HepG2 (cell line): ENCODE measurements around the gene COX6B1. TPM values are rescaled to one million over a fixed set of nuclear protein-coding genes. Genes with fewer than 3 reads are reported as not detected.

Experiments used
- CAMTA2 ChIP-seq: sonication (generic); formaldehyde crosslinking; IDR thresholded peaks from 2 replicates; pipeline ENCODE4 v1.4.0; 2020; ENCODE audit warnings: mild to moderate bottlenecking, missing genetic modification reagents, borderline replicate concordance
- HHEX ChIP-seq: IDR thresholded peaks from 2 replicates; pipeline ENCODE4 v1.6.1; 2016; ENCODE audit warnings: control low read depth
- HOXA3 ChIP-seq: sonication (generic); formaldehyde crosslinking; IDR thresholded peaks from 2 replicates; pipeline ENCODE4 v1.5.0; 2020; ENCODE audit warnings: missing genetic modification reagents
- ISX ChIP-seq: sonication (generic); formaldehyde crosslinking; conservative IDR thresholded peaks from 2 replicates; pipeline ENCODE4 v1.5.0; 2020; ENCODE audit warnings: missing genetic modification reagents
- LCORL ChIP-seq, 2 experiments: fragments of 450-650 bp in 1 of 2; sonication (generic) in 1 of 2; formaldehyde crosslinking in 1 of 2; IDR thresholded peaks; 2 replicates each; pipeline versions ENCODE4 v1.5.0 to v1.6.1; 2017 to 2020; ENCODE audit warnings: antibody characterized with exemption in 1 of 2, missing genetic modification reagents in 1 of 2
- NCOR1 ChIP-seq: fragments of 200-600 bp; sonication (generic); IDR thresholded peaks from 2 replicates; pipeline ENCODE4 v1.7.0; 2017; ENCODE audit warnings: antibody characterized with exemption, low read length, borderline replicate concordance
- NKX3-1 ChIP-seq: sonication (generic); formaldehyde crosslinking; IDR thresholded peaks from 2 replicates; pipeline ENCODE4 v1.5.0; 2020; ENCODE audit warnings: missing genetic modification reagents
- NONO ChIP-seq, 2 experiments: fragments of 450-650 bp in 1 of 2; sonication (generic) in 1 of 2; formaldehyde crosslinking in 1 of 2; IDR thresholded peaks in 1 of 2; conservative IDR thresholded peaks in 1 of 2; 2 replicates each; pipeline versions ENCODE4 v1.6.1 to v1.8.0; 2017 to 2022; ENCODE audit warnings: mild to moderate bottlenecking in 1 of 2, missing genetic modification reagents in 1 of 2, moderate library complexity in 1 of 2
- PHF20 ChIP-seq: sonication (generic); formaldehyde crosslinking; IDR thresholded peaks from 2 replicates; pipeline ENCODE4 v1.5.0; 2020; ENCODE audit warnings: mild to moderate bottlenecking, missing genetic modification reagents
- SALL2 ChIP-seq: sonication (generic); formaldehyde crosslinking; IDR thresholded peaks from 2 replicates; pipeline ENCODE4 v1.8.1; 2023; ENCODE audit warnings: mild to moderate bottlenecking, missing genetic modification reagents, inconsistent platforms
- SAP130 ChIP-seq: IDR thresholded peaks from 2 replicates; pipeline ENCODE4 v1.6.1; 2016; ENCODE audit warnings: low read depth
- SMAD1 ChIP-seq: sonication (generic); formaldehyde crosslinking; IDR thresholded peaks from 2 replicates; pipeline ENCODE4 v1.4.0; 2020; ENCODE audit warnings: missing genetic modification reagents, low read depth, mild to moderate bottlenecking, borderline replicate concordance
- SOX6 ChIP-seq, 2 experiments: fragments of 450-650 bp in 1 of 2; sonication (generic) in 1 of 2; formaldehyde crosslinking in 1 of 2; IDR thresholded peaks; 2 replicates each; pipeline versions ENCODE4 v1.4.0 to v1.6.1; 2017 to 2020; ENCODE audit warnings: antibody characterized with exemption in 1 of 2, mild to moderate bottlenecking in 1 of 2, missing genetic modification reagents in 1 of 2
- ZBTB34 ChIP-seq: sonication (generic); formaldehyde crosslinking; IDR thresholded peaks from 2 replicates; pipeline ENCODE4 v1.8.0; 2022; ENCODE audit warnings: mild to moderate bottlenecking, missing genetic modification reagents
- ZFP1 ChIP-seq: IDR thresholded peaks from 2 replicates; pipeline ENCODE4 v1.6.1; 2016
- ZFX ChIP-seq: sonication (generic); formaldehyde crosslinking; IDR thresholded peaks from 2 replicates; pipeline ENCODE4 v1.4.0; 2020; ENCODE audit warnings: mild to moderate bottlenecking, low read depth, missing genetic modification reagents, moderate library complexity
- ZNF263 ChIP-seq: sonication (generic); formaldehyde crosslinking; IDR thresholded peaks from 2 replicates; pipeline ENCODE4 v1.4.0; 2020; ENCODE audit warnings: missing genetic modification reagents
- ZNF747 ChIP-seq: sonication (generic); formaldehyde crosslinking; IDR thresholded peaks from 2 replicates; pipeline ENCODE4 v1.8.1; 2023; ENCODE audit warnings: missing genetic modification reagents, mild to moderate bottlenecking, borderline replicate concordance
- ZNF749 ChIP-seq: sonication (generic); formaldehyde crosslinking; IDR thresholded peaks from 2 replicates; pipeline ENCODE4 v1.8.0; 2022; ENCODE audit warnings: mild to moderate bottlenecking, missing genetic modification reagents, moderate library complexity, borderline replicate concordance
- ZNF768 ChIP-seq: sonication (generic); formaldehyde crosslinking; IDR thresholded peaks from 2 replicates; pipeline ENCODE4 v1.4.0; 2020; ENCODE audit warnings: missing genetic modification reagents
- polyA plus RNA-seq, 8 experiments: library from polyadenylated mRNA; depleted of rRNA in 3 of 8; stranded (reverse) in 7 of 8; unstranded in 1 of 8; fragments of >200 nt; fragmentation: Illumina TruSeq in 4 of 8; extraction: Trizol in 4 of 8; gene quantifications; 2 replicates each; pipeline versions ENCODE4 v1.2.1 to v1.2.3, GENCODE V29; 2011 to 2016; ENCODE audit warnings: low read depth in 4 of 8, missing spikeins in 1 of 8, mixed read lengths in 1 of 8; ENCODE audit not compliant: insufficient read depth in 1 of 8
- total RNA-seq, 5 experiments: library from RNA; depleted of rRNA; stranded (reverse); fragments of >200 nt; fragmentation: Illumina TruSeq; extraction: Trizol; gene quantifications; 2 replicates each; pipeline ENCODE4 v1.2.3, GENCODE V29; 2016; ENCODE audit warnings: low read depth in 1 of 5
- TF ChIP-seq, protein P1 (sequence below): sonication (generic); formaldehyde crosslinking; conservative IDR thresholded peaks from 2 replicates; pipeline ENCODE4 v1.4.0; 2020; ENCODE audit warnings: missing genetic modification reagents
- TF ChIP-seq, protein P2 (sequence below): IDR thresholded peaks from 2 replicates; pipeline ENCODE4 v1.6.1; 2016; ENCODE audit warnings: low read depth
- TF ChIP-seq, protein P3 (sequence below): sonication (generic); formaldehyde crosslinking; IDR thresholded peaks from 2 replicates; pipeline ENCODE4 v1.4.0; 2020; ENCODE audit warnings: missing genetic modification reagents

Gene COX6B1
- total and polyA plus RNA-seq, 2 of the 13 experiments (the other 11 are each of a cell fraction or from before 2014, with no cell fraction given), result 481 to 487 TPM

DNA sequence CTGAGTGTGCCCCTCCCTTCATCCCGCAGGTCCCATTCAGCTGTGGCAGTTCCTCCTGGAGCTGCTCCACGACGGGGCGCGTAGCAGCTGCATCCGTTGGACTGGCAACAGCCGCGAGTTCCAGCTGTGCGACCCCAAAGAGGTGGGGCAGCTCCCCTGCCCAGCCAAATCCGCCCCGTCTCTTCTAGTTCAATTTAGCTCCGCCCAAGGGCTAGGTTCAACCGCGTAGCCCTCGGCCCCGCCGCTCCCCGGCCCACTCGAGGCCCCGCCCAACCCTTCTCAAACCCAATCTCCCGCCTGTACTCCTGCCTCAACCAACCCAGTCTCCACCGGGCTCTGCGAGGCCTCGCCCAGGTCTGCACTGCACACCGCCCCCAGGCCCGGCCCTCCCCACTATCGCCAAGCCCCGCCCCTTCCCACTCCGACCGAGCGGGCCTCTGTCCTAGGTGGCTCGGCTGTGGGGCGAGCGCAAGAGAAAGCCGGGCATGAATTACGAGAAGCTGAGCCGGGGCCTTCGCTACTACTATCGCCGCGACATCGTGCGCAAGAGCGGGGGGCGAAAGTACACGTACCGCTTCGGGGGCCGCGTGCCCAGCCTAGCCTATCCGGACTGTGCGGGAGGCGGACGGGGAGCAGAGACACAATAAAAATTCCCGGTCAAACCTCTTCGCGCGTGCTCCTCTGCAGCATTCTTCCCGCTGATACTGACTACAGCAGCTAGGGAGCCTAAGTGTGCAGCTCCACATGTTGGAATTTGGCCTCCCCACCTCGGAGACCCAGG is 3.7 kb upstream of the COX6B1 start (continued):
- TF ChIP-seq, protein P1, sequence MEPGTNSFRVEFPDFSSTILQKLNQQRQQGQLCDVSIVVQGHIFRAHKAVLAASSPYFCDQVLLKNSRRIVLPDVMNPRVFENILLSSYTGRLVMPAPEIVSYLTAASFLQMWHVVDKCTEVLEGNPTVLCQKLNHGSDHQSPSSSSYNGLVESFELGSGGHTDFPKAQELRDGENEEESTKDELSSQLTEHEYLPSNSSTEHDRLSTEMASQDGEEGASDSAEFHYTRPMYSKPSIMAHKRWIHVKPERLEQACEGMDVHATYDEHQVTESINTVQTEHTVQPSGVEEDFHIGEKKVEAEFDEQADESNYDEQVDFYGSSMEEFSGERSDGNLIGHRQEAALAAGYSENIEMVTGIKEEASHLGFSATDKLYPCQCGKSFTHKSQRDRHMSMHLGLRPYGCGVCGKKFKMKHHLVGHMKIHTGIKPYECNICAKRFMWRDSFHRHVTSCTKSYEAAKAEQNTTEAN (CRISPR knock-in tag), result 0 out of 2 replicates have a peak, but pooled peaks have one; percentile 27
- no peak for TF ChIP-seq SMAD1
- 0 out of 2 replicates have a peak, but pooled peaks have one; percentile 11 for TF ChIP-seq ZNF263 (CRISPR knock-in tag)
- no peak for TF ChIP-seq NCOR1
- peak; percentile 60; the same call in 1 of the 2 replicates for TF ChIP-seq SAP130 (CRISPR knock-in tag)
- no peak for TF ChIP-seq LCORL (IDR thresholded peaks at IDR 0.05)
- TF ChIP-seq LCORL (CRISPR knock-in tag; IDR thresholded peaks at IDR 0.05), result peak; percentile 78; the same call in 1 of the 2 replicates
- TF ChIP-seq NONO (IDR thresholded peaks at IDR 0.05), result no peak
- TF ChIP-seq NONO (CRISPR knock-in tag; conservative IDR thresholded peaks at IDR 0.05), result 0 out of 2 replicates have a peak, but pooled peaks have one; percentile 22
- TF ChIP-seq ZNF768, result peak; percentile 25; the same call in 1 of the 2 replicates
- TF ChIP-seq, protein P2, sequence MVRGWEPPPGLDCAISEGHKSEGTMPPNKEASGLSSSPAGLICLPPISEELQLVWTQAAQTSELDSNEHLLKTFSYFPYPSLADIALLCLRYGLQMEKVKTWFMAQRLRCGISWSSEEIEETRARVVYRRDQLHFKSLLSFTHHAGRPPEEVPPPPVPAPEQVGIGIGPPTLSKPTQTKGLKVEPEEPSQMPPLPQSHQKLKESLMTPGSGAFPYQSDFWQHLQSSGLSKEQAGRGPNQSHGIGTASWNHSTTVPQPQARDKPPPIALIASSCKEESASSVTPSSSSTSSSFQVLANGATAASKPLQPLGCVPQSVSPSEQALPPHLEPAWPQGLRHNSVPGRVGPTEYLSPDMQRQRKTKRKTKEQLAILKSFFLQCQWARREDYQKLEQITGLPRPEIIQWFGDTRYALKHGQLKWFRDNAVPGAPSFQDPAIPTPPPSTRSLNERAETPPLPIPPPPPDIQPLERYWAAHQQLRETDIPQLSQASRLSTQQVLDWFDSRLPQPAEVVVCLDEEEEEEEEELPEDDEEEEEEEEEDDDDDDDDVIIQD (CRISPR knock-in tag), result 0 out of 2 replicates have a peak, but pooled peaks have one; percentile 14
- no peak for TF ChIP-seq HHEX (CRISPR knock-in tag)
- peak; percentile 11; the same call in 1 of the 2 replicates for TF ChIP-seq HOXA3
- no peak for TF ChIP-seq NKX3-1 (CRISPR knock-in tag)
- no peak for TF ChIP-seq SOX6 (IDR thresholded peaks at IDR 0.05)
- TF ChIP-seq SOX6 (CRISPR knock-in tag; IDR thresholded peaks at IDR 0.05), result peak; percentile 68
- TF ChIP-seq ZNF749 (CRISPR knock-in tag), result no peak
- TF ChIP-seq ZFP1, result no peak
- TF ChIP-seq PHF20, result peak; percentile 37; the same call in 1 of the 2 replicates
- peak; percentile 52; the same call in 1 of the 2 replicates for TF ChIP-seq SALL2 (CRISPR knock-in tag)
- TF ChIP-seq, protein P3, sequence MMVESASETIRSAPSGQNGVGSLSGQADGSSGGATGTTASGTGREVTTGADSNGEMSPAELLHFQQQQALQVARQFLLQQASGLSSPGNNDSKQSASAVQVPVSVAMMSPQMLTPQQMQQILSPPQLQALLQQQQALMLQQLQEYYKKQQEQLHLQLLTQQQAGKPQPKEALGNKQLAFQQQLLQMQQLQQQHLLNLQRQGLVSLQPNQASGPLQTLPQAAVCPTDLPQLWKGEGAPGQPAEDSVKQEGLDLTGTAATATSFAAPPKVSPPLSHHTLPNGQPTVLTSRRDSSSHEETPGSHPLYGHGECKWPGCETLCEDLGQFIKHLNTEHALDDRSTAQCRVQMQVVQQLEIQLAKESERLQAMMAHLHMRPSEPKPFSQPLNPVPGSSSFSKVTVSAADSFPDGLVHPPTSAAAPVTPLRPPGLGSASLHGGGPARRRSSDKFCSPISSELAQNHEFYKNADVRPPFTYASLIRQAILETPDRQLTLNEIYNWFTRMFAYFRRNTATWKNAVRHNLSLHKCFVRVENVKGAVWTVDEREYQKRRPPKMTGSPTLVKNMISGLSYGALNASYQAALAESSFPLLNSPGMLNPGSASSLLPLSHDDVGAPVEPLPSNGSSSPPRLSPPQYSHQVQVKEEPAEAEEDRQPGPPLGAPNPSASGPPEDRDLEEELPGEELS (CRISPR knock-in tag), result no peak
- peak; percentile 11 for TF ChIP-seq ZNF747 (CRISPR knock-in tag)
- TF ChIP-seq ZBTB34 (CRISPR knock-in tag), result no peak
- peak; percentile 73 for TF ChIP-seq ZFX (CRISPR knock-in tag)
- 0 out of 2 replicates have a peak, but pooled peaks have one; percentile 86 for TF ChIP-seq CAMTA2 (CRISPR knock-in tag)
- TF ChIP-seq ISX (CRISPR knock-in tag), result 0 out of 2 replicates have a peak, but pooled peaks have one; percentile 27
